HG02763 (cell line): ENCODE data around the gene KNSTRN.

Experiments
- ATAC-seq: cut with Tn5 transposase; IDR thresholded peaks from one replicate; pipeline ENCODE4 v1.9.1; 2021; ENCODE audit warnings: mild to moderate bottlenecking, moderate library complexity; ENCODE audit not compliant: unreplicated experiment

KNSTRN gene

DNA sequence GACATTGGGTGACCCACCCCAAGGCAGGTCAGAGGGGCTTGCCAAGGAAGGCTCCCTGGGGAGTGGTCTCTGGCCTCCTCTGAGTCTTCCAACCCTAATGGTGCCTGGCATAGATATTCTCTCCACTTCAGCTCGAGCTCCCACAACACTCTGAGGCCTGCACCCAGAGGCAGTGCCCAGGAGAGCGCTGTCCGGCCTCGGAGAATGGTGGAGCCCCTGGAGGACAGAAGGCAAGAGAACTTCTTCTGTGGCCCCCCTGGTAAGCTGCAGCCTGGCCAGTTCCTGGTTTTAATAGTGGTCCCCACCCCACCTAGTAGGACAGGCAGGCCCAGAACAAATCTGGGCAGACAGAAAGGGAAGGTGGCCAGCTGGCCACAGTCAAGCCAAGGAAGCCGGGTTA, 17.5 kb upstream of the KNSTRN start:
- no peak for ATAC-seq

DNA sequence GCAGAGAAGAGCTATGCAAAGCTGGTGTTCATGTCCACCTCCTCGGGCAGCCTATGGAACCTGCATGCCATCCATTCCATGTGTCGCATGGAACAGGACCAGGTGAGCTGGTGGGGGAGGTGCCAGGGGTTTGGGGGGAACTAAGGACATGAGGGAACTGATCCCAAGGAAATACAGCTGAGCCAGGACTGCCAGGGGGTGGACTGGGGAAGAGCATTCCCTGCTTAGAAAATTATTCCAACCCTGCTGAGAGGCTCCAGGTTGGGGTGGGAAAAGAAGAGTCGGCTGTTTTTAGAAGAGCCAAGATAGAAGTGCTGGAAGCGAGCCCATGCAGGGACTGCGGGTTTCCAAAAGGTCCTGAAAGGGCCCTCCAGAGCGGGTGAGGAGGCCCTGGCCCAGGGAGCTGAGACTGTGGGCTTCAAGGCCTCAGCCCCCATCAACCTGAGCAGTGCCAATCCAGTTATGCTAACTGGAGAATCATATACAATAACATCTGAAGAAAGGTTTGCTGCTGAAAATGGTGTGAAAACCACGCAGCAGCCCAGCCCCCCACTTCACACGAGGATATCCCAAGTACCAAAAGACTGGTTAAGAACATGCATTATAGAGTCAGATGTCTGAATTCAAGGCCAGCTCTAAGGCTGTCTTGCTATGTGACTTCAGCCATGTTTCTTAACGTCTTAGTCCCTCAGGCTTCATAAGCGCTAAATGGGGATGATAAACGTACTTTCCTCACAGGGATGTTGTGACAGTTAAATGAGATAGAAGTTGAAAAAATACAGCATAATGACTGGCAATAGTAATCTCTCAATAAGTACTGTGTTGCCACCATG, 16.7 kb upstream of the KNSTRN start:
- no peak for ATAC-seq

GRCh38 chr15:40366457-40367370, 15.8 kb upstream of the KNSTRN start:
- ATAC-seq = no peak

DNA sequence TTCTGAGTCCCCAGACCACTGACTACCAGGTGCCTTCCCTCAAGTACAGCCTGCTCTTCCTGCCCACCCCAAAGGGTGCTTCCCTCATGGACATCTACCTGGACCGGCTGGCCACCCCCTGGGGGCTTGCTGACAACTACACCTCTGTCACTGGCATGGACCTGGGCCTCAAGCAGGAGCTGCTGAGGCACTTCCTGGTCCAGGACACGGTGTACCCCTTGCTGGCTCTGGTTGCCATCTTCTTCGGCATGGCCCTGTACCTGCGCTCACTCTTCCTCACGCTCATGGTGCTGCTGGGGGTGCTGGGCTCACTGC, 15.2 kb upstream of the KNSTRN start:
- ATAC-seq = no peak

DNA sequence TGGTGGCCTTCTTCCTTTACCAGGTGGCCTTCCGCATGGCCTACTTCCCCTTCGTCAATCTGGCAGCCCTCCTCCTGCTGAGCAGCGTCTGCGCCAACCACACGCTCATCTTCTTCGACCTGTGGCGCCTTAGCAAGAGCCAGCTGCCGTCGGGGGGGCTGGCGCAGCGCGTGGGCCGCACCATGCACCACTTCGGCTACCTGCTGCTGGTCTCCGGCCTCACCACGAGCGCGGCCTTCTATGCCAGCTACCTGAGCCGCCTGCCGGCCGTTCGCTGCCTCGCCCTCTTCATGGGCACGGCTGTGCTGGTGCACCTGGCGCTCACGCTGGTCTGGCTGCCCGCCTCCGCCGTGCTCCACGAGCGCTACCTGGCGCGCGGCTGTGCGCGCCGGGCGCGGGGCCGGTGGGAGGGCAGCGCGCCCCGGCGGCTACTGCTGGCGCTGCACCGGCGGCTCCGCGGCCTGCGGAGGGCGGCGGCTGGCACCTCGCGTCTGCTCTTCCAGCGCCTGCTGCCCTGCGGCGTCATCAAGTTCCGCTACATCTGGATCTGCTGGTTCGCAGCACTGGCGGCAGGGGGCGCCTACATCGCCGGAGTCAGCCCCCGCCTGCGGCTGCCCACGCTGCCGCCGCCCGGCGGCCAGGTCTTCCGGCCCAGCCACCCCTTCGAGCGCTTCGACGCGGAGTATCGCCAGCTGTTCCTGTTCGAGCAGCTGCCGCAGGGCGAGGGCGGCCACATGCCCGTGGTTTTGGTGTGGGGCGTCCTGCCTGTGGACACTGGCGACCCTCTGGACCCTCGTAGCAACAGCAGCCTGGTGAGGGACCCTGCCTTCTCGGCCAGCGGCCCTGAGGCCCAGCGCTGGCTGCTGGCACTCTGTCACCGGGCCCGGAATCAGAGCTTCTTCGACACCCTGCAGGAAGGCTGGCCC, 14.6 kb upstream of the KNSTRN start:
- ATAC-seq = peak; percentile 82

DNA sequence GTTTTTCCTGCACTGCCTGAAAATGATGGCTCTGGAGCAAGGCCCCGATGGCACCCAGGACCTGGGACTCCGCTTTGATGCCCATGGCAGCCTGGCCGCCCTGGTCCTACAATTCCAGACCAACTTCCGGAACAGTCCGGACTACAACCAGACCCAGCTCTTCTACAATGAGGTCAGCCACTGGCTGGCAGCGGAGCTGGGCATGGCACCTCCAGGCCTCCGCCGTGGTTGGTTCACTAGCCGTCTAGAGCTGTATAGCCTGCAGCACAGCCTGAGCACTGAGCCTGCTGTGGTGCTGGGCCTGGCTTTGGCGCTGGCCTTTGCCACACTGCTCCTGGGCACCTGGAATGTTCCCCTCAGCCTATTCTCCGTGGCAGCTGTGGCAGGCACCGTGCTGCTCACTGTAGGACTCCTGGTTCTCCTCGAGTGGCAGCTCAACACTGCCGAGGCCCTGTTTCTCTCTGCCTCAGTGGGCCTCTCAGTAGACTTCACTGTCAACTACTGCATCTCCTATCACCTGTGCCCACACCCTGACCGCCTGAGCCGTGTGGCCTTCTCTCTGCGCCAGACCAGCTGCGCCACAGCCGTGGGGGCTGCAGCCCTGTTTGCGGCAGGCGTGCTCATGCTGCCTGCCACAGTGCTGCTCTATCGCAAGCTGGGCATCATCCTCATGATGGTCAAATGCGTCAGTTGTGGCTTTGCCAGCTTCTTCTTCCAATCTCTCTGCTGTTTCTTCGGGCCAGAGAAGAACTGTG, 13.6 kb upstream of the KNSTRN start:
- ATAC-seq = no peak

DNA sequence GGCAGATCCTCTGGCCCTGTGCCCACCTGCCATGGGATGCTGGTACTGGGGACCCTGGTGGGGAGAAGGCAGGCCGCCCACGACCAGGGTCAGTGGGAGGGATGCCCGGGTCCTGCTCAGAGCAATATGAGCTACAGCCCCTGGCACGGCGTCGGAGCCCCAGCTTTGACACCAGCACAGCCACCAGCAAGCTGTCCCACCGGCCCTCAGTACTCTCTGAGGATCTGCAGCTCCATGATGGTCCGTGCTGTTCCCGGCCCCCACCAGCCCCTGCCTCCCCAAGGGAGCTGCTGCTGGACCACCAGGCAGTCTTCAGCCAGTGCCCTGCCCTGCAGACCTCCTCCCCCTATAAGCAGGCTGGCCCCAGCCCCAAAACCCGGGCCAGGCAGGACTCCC, 13.0 kb upstream of the KNSTRN start:
- ATAC-seq = no peak

GRCh38 chr15:40369971-40370370, 12.6 kb upstream of the KNSTRN start:
- no peak for ATAC-seq

- no peak for ATAC-seq
Observed at GRCh38 chr15:40372981-40373380, 9.5 kb upstream of the KNSTRN start.

DNA sequence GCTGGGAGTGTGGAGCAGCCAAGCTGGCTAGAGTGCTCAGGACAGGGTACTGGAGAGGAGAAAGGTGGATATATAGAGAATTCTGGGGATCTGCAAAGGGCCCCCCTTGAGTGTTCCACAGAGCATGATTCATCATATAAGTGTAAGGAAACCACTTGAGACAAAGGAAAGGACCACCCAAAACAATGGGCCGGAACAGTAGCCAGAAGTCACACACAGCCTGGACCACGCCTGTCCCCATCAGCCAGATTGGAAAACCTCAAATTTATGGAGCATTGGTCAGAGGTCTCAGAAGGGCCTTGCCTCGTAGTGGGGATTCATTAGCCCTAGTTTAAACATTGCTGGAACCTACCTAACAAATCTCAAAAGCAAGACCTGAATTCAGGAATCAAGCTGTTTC, 4.9 kb upstream of the KNSTRN start:
- no peak for ATAC-seq

- ATAC-seq = no peak
Observed at GRCh38 chr15:40379374-40379773, 3.1 kb upstream of the KNSTRN start.

DNA sequence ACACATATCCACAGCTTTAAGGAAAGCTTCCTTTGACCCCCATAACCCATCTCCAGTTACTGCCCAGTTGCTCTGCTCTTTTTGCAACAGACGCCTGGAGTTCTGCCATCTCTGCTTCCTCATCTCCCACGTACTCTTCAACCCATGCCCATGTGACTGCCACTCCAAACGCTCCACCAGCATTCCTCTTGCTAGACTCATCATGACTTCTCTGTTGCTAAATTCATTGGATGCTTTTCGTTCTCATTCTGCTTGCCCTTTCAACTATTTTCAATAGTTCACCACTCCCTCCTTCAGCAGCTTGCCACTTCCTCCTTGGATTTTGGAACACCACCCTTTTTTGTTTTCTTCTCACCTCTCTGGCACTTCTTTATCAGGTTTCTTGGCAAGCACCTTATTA, 2.7 kb upstream of the KNSTRN start:
- no peak for ATAC-seq

GRCh38 chr15:40380636-40381035, 1.9 kb upstream of the KNSTRN start:
- no peak for ATAC-seq

DNA sequence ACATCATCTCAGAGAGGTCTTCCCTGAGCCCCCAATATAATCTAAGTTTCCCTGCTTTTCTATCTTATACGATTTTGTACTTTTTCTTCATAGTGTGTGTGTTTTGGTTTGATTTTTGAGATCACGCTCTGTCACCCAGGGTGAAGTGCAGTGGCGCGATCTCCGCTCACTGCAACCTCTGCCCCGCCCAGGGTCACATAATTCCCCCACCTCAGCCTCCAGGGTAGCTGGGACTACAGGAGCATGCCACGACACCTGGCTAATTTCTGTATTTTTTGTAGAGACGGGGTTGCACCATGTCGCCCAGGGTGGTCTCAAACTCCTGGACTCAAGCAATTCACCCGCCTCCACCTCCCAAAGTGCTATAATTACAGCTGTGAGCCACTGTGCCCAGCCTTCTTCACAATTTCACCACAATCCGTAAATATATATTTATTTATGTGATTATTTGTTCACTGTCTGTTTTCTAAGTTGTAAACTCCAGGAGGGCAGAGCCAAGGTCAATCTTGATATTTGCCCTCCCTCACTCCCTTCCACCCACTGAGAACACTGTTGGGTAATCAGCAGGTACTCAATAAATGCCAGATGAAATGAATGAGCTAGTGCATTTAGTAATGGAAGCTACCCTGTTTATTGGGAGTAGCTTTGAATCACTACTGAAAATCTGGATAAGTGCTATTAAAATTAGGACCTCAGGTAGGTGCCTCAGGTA, 547 bp upstream of the KNSTRN start:
- ATAC-seq = no peak

DNA sequence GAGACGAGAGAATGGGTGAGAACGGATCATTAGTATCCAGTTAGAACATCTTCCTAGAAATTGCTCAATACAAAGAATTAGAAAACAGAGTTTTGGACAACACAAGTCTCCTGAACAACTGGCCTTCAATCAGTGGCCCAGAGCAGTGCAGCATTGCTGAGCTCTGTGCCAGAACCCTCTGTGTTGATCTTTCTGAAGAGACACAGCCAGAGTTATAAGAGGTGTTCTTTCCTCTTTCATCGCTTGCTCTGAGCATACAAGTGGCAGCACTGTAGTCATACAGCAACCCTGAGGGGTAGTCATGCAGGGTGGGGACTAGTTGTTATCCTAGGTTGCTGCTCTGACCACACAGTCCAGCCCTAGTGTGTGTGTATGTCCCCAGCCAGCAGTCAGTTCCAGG, 4.0 kb downstream of the KNSTRN start:
- no peak for ATAC-seq

DNA sequence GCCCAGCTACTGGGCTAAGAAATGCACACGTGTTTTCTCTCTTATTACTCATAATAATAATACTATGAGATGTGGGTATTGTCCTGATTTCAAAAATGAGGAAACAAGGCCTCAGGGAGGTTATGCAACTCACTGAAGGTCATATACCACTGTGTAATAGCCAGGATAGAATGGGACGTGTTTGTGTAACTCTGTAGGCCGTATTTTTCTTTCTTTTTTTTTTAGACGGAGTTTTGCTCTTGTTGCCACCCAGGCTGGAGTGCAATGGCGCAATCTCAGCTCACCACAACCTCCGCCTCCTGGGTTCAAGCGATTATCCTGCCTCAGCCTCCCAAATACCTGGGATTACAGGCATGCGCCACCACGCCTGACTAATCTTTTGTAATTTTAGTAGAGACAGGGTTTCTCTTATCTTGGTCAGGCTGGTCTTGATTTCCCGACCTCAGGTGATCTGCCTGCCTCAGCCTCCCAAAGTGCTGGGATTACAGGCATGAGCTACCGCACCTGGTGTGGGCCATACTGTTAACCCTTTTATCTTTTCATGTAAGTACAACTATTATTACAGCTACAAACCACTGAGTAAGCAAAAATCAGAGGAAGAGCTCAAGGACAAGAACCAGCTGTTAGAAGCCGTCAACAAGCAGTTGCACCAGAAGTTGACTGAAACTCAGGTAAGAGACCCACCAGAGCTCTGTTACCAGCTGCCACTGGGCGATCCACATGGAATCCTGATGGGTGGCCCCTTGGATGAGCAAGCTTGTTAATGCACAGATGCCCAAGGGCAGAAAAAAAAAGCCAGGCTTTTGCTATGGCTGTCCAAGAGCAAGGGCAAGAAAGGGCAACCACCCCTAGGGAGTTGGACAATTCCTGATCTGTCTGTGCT, 6.7 kb downstream of the KNSTRN start:
- ATAC-seq = no peak

- no peak for ATAC-seq
Observed at GRCh38 chr15:40389824-40390595, 7.5 kb downstream of the KNSTRN start.
